GM13976 (cell line): ENCODE results near the gene ING2.

Experiments
- DNase-seq: peaks from one replicate; pipeline ENCODE4 v3.0.0; 2012; ENCODE audit warnings: low spot score
- in situ Hi-C: fragments of 300-500 bp; cut with MboI; formaldehyde crosslinking; loops from one replicate; pipeline ENCODE4 v1.12.0; 2022; ENCODE audit warnings: low sequenced_read_pairs, mixed read lengths, inconsistent platforms; ENCODE audit not compliant: unreplicated experiment
- TF ChIP-seq, protein P1 (sequence below): IDR thresholded peaks from 2 replicates; pipeline ENCODE4 v1.5.1; 2012; ENCODE audit warnings: borderline replicate concordance, mild to moderate bottlenecking; ENCODE audit not compliant: insufficient read depth; ENCODE audit errors: extremely low read depth, missing control alignments, control extremely low read depth

ING2 gene

DNA sequence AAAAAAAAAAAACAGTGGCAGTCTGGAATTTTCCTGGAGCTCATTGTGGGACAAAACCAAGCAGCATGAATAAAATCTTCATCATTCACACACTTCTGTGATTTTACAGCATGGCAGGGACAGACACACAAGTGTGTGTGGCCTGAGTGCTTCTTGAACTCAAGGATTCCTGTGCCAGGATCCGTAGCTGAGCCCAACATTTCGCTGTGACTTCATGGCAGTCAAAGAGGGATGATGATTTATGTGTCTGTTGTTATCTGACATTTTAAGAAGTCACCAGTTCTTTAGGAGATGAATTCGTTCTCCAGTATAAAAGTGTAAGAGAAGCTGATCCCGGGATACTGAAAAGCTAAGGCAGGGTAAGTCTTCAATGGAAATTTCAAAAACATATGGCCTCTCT lies 57.0 kb downstream of the ING2 start:
- TF ChIP-seq, protein P1, sequence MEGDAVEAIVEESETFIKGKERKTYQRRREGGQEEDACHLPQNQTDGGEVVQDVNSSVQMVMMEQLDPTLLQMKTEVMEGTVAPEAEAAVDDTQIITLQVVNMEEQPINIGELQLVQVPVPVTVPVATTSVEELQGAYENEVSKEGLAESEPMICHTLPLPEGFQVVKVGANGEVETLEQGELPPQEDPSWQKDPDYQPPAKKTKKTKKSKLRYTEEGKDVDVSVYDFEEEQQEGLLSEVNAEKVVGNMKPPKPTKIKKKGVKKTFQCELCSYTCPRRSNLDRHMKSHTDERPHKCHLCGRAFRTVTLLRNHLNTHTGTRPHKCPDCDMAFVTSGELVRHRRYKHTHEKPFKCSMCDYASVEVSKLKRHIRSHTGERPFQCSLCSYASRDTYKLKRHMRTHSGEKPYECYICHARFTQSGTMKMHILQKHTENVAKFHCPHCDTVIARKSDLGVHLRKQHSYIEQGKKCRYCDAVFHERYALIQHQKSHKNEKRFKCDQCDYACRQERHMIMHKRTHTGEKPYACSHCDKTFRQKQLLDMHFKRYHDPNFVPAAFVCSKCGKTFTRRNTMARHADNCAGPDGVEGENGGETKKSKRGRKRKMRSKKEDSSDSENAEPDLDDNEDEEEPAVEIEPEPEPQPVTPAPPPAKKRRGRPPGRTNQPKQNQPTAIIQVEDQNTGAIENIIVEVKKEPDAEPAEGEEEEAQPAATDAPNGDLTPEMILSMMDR: no peak
- DNase-seq: no peak
- in situ Hi-C loops: no loop called here
